HG02642 (cell line): ENCODE data around the gene SLC34A3.

Experiments
- ATAC-seq: cut with Tn5 transposase; IDR thresholded peaks from one replicate; pipeline ENCODE4 v1.9.1; 2021; ENCODE audit warnings: mild to moderate bottlenecking; ENCODE audit not compliant: unreplicated experiment, poor library complexity

SLC34A3 gene

GRCh38 chr9:137272241-137273094 lies 41.8 kb downstream of the SLC34A3 start:
- no peak for ATAC-seq

DNA sequence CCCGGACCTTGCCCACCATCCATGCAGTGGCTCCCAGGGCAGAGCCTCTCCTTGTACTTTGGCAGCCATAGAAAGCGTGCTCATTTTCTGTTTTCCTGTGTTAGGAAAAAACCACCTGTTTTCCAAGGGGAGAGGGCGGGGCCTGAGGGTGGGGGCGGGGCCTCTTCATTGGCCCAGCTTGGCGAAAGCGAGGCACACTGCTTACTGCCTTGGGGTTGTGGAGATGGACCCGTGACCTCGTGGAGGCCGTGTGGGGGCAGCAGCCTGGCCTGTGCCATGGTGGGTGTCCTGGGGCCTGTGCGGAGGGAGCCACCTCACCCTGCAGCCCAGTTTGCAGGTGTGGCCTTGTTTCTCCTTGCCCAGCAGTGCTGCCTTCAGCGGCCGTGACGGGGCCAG lies 42.4 kb downstream of the SLC34A3 start:
- no peak for ATAC-seq

DNA sequence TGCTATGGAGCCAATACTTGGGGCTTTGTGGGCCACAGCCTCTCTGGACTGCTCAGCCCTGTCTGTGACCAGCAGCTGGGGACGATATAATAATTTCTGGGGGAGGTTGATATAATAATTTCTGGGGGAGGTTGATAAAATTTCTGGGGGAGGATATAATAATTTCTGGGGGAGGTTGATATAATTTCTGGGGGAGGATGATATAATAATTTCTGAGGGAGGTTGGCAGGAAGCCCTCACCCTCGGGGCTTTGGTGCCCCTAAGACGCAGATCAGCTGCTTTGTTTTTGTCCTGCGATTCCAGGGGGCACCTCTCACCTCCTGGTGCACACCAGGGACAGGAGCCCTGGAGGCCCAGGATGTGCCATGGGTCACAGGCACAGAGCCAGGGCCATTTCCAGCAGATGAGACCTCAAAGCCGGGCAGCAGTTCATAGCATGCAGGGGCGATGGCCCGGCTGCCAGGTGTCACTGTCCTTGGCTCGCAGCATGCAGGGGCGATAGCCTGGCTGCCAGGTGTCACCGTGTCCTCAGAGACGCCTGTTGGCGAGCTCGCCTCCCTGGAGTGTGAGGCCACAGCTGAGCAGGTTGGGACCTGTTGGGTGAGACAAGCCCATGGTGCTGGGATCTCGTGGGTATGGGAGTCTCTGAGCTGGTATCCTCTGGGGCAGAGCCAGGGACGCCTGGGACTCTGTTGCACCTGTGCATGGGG lies 43.1 kb downstream of the SLC34A3 start:
- ATAC-seq, result no peak

- ATAC-seq, result no peak
Measured at GRCh38 chr9:137275203-137275587, 44.5 kb downstream of the SLC34A3 start.

GRCh38 chr9:137275588-137276472 lies 45.1 kb downstream of the SLC34A3 start:
- no peak for ATAC-seq

- peak; percentile 4 for ATAC-seq
Measured at GRCh38 chr9:137276473-137277328, 46.0 kb downstream of the SLC34A3 start.

- peak; percentile 60 for ATAC-seq
Measured at GRCh38 chr9:137277329-137278041, 46.8 kb downstream of the SLC34A3 start, which contains the start of gene TOR4A. Gene TOR4A, plus strand, starts transcription at chr9:137277726. Its CDS starts 964 bp downstream, at chr9:137278690.

GRCh38 chr9:137278061-137278701 lies 47.5 kb downstream of the SLC34A3 start:
- no peak for ATAC-seq

DNA sequence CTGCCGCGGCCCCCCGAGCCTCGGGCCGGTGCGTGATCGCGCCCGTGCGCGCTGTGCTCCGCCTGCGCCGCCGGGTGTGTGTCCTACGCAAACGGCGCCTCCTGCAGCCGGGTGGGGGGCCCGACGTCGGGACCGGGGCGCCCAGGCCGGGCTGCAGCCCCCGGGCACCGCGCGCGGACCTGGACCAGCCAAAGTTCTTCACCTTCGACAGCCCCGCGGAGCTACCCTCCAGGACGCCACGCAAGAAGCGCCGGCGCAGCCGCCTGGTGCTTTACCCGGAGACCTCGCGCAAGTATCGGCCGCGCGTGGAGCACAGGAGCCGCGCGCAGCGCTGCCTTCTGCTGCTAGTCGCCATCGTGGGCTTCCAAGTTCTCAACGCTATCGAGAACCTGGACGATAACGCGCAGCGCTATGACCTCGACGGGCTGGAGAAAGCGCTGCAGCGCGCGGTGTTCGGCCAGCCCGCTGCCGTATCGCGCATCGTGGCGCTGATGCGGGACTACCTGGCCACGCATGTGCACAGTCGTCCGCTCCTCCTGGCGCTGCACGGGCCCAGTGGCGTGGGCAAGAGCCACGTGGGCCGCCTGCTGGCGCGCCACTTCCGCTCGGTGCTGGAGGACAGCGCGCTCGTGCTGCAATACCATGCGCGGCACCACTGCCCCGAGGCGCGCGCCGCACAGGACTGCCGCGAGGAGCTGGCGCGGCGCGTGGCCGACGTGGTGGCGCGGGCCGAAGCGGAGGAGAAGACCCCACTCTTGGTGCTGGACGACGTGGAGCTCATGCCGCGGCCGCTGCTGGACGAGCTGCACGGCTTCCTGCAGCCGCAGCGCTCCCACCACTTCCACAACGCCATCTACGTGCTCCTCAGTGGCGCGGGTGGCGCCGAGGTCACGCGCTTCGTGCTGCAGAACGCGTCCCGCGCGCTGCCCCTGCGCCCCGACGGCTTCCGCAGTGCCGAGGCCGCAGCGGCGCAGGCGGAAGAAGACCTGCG lies 48.3 kb downstream of the SLC34A3 start:
- no peak for ATAC-seq

DNA sequence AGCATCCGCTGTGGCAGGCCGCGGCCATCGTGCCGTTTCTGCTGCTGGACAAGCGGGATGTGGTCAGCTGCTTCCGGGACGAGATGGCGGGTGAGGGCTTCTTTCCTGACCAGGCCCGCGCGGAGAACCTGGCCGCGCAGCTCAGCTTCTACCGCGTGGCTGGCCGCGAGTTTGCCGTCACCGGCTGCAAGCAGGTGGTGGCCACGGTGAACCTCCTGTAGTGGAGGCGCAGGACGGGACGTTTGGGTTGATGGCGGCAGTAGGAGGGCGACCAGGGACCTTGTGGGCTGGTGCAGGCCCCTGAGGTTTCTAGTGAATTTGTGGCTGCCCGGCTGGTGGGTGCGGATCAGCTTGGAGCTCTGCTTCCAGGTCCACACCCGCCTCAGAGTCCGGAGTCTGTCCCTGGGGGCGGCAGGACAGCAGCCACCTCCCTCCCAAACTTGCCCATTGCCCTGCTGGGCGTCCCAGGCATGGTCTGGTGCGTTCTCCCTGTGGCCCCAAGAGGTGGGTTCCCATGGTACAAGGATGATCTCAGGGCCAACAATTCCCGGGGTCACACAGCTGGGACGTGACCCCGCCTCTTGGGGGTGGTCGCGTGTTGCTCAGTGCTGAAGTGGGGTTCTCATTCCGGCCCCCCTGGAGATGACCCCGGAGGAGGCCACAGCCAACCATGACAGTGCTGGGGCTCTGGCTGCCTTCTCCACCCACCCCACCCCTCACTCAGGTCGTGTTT lies 49.2 kb downstream of the SLC34A3 start:
- no peak for ATAC-seq

DNA sequence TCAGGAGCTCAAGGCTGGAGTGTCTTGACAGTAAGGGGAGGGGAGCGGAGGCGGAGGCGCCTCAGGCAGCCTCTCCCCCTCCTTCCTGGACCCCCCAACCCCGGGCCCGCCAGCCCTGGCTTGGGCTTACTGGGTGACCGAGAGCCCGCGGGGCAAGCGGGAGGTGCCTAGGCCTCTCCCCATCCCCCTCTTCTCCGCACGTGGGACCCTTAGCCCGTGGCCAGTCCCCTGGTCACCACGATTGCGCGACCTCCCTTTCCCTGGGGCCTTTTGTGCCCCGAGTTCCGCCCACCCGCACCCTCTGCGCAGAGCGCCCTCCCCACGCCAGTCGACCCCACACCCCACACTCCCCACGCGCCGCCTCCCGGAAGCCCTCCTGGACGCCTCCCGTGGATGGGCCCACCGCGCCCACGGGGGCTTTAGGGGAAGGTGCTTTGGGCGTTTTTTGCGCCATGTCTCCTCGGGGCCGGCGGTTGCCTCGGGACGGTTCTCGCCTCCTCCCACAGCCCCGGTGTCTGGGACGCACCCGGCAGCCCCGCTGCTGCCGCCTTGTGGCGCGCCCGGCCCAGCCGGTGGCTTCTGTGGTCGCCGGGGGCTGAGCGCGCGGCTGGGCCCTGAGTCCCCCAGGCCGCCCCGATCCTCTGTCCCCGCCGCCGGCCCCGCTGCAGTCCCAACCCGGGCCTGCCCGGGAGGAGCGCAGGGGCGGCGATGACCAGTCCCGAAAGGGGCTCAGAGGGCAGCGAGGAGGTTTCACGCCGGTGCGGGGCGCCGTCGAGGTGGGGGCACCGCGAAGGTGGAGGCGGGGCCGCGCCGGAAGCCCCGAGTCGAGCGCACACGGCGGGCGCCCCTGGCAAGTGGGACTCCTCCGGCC lies 50.0 kb downstream of the SLC34A3 start:
- ATAC-seq, result no peak

DNA sequence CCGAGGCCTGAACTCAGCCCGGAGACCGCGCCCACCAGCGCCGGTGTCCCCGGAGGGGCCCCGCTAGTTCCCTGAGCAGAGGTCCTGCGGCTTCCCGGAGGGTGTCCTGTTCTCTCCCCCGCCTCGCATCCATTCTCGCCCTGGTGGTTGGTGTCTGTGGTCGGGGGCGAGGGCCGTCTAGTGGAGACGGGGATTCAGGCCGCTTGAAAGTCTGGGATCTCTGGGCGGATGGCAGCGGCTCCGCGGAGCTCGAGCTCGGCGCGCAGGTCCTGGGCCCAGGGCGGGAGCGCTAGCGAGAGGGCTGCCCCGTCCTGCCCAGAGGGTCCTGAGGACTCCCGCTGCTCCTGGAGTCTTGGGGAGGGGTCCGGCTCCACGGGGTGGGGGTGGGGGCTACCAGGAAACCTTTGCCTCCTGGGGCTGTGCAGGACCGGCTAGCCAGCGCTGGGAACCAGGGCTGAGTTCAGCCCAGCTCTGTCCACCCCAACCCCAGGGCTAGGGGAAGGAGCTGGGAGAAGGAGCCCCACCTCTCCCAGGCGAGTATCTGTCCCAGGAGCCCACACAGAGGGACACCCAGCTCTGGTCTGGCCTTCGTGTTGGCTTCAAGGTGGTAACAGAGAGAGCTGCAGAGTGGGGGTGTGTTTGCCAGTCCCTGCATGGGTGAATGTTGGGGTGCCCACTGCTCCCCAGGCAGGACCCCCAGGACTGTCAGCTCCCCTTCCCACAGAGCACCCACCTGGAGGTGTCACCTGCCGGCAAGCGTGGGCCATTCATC lies 50.8 kb downstream of the SLC34A3 start:
- no peak for ATAC-seq
